HG02610 (cell line): ENCODE measurements around the gene SH2D4B.
"Not testable (repeated sequence)": the region's sequence is repeated elsewhere in the genome, so short reads cannot be mapped to it uniquely, and the experiment has no call there.

ENCODE experiments used
- ATAC-seq: cut with Tn5 transposase; IDR thresholded peaks from one replicate; pipeline ENCODE4 v1.9.1; 2021; ENCODE audit warnings: mild to moderate bottlenecking, moderate library complexity; ENCODE audit not compliant: unreplicated experiment

Gene SH2D4B

DNA sequence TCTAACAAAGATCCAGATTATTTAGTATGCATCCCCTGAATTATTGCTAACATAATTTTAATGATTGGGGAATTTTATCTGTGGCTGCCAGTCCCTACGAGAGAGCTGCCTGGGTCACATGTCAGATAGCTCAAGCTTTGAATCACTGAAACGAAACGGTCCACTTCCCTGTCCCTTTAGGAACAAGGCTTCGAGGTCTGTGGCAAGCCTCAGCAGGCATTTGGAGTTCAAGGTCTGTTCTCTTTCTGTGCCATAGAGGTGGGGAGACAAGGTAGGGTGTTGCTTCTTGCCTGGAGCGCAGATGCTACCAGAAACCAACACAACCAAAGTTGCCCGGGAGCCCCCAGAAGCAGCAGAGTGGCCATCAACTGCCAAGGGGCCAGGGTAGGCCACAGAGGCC lies 13.9 kb upstream of the SH2D4B start:
- no peak for ATAC-seq

DNA sequence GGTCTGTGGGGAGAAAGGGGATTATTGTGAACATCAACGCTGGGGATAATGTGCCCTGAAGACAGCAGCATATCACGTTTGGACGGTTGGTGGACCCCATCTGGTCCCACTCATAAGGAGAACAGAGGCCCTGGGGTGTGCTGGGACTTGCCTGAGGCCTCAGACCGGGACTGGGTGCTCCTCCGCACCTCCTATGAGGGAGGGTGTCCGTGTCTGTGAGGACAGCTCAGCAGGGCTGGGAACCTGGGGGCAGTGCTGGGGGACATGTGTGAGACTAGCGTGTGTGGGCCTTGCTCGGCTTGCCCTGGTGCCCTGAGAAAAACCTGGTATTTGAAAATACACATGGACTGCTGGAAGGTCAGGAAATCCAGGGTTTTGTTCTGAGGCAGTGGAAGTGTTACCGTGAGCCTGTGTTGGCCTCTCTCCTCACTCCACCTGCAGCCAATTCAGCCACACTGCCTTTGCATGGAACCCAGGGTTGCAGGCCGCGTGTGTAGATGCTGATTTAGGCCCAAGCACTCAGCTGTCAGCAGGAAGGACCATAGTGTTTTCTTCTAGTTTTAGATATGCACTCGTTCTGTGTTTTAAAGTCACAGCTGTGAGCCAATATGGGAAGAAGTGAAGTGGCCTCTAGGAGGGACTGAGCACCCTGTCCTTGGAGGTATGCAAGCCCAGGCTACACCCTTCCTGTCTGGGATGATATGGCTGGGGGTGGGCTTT lies 13.4 kb upstream of the SH2D4B start:
- no peak for ATAC-seq

DNA sequence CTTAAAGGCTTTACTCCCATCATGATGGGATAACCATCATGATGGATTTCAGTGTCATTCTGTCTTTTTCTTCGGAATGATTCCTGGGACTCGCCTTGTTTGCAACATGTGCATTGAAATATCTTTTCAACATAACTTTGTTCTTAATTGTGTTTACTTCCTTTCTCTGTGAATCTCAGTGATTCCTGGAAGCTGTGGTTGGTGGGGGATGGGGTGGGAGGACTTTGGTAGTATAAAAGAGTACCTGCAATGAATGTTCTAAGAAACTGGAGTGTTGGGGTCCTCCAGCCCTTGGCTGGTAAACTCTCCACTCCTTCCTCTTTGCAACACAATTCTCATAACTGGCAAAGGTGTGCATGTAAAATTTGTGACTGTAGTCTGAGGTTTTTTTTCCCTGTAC lies 11.5 kb upstream of the SH2D4B start:
- no peak for ATAC-seq

DNA sequence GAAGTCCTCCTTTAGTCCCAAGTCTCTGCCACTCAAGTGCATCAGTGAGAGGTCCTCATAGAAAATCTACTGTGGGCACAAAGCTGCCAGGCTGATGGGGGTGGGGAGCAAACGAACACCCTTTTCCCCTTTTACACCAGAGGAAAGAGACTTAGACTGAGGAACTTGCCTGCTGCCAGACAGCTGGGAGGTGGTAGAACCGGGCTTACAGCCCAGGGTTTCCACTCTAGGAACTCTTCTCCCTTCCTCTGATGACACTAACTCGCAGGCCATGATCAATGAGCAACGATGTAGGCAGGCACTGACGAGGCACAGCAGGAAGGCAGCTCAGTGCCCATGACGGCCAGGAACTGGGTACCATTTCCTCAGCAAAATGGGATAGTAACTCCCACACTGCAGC lies 11.0 kb upstream of the SH2D4B start:
- ATAC-seq = no peak

DNA sequence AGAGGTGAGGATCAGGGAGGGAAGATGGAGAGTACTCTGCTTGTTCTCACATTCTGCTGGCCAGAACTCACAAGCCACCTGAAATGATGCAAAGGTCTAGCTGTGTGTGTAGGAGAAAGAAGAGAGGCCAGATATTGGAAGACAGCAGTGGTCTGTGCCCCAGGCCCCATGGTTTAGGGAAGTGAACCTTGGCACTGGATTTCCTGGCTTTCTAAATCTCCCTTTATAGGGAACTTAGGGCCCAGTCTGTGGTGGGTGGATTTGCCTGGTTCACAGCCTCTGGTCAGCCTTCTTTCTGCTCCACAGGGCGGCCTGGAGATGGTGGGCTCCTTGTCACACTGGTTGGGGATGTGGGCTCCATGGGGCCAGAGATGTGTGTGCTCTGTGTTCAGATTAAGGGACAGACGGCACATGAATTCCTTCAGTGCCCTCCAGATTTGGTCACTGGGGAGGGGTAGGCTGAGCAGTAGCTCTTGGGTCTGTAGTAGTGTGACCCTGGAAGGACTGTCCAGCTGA lies 9.5 kb upstream of the SH2D4B start:
- ATAC-seq = no peak

DNA sequence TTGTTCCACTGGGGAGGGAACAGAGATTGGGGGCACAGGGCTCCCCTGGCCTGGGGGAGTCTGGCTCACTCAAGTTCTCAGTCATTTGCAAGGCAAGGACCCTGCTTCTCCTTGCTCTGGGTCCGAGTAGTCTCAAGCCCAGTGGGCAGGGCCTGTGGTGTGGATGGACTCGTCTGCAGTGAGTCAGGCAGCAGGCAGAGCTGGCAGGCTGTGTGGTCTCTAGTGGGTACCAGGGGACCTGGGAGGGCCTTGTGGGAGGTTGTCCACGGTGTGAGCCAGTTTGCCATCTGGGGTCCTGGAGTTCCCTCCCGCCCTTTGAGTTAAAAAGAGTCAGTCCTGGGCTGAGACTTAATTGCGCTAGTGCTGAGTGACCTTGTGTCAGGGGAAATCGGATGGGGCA lies 8.8 kb upstream of the SH2D4B start:
- ATAC-seq = no peak

GRCh38 chr10:80529604-80530003 lies 8.1 kb upstream of the SH2D4B start:
- ATAC-seq = no peak

DNA sequence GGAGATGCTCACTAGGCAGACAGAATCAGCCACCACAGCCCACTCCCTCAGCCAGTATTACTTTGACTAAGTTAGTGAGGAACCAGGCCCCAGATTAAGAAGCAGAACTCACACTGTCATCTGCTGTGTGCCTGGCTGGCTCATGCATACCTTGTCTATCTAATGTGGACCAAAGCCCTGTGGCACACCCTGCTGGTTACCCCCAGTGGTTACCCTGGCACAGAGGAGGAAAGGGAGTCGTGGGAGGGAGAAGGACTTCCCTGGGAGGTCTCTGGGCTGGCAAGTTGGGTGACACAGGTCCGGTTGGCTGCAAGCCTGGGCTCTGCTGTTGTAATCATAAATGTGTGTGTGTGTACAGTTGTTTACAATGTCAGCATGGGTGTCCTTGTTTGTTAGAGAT lies 7.5 kb upstream of the SH2D4B start:
- peak; percentile 64 for ATAC-seq

- no peak for ATAC-seq
These were observed 6.9 kb upstream of the SH2D4B start for GRCh38 chr10:80530816-80531215.

- ATAC-seq = no peak
These were observed 5.1 kb upstream of the SH2D4B start for GRCh38 chr10:80532571-80532970.

DNA sequence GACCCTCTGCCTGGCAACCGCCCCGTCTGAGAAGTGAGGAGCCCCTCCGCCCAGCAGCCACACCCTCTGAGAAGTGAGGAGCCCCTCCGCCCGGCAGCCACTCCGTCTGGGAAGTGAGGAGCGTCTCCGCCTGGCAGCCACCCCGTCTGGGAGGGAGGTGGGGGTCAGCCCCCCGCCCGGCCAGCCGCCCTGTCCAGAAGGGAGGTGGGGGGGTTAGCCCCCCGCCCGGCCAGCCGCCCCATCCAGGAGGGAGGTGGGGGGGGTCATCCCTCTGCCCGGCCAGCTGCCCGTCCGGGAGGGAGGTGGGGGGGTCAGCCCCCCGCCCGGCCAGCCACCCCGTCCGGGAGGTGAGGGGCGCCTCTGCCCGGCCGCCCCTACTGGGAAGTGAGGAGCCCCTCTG lies 3.6 kb upstream of the SH2D4B start:
- not testable (repeated sequence) for ATAC-seq

DNA sequence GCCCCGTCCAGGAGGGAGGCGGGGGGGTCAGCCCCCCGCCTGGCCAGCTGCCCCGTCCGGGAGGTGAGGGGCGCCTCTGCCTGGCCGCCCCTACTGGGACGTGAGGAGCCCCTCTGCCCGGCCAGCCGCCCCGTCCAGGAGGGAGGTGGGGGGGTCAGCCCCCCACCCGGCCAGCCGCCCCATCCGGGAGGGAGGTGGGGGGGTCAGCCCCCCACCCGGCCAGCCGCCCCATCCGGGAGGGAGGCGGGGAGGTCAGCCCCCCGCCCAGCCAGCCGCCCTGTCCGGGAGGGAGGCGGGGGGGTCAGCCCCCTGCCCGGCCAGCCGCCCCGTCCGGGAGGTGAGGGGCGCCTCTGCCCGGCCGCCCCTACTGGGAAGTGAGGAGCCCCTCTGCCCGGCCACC lies 3.1 kb upstream of the SH2D4B start:
- ATAC-seq = not testable (repeated sequence)

GRCh38 chr10:80535671-80536360 lies 1.9 kb upstream of the SH2D4B start:
- ATAC-seq = peak; percentile 71

- no peak for ATAC-seq
These were observed 1.3 kb upstream of the SH2D4B start for GRCh38 chr10:80536361-80536835.

- no peak for ATAC-seq
These were observed 491 bp upstream of the SH2D4B start for GRCh38 chr10:80537086-80537735.

- ATAC-seq = no peak
These were observed 931 bp downstream of the SH2D4B start for GRCh38 chr10:80538481-80539185.

- peak; percentile 23 for ATAC-seq
These were observed 1.8 kb downstream of the SH2D4B start for GRCh38 chr10:80539421-80540031.

- no peak for ATAC-seq
These were observed 2.4 kb downstream of the SH2D4B start for GRCh38 chr10:80540136-80540535.

DNA sequence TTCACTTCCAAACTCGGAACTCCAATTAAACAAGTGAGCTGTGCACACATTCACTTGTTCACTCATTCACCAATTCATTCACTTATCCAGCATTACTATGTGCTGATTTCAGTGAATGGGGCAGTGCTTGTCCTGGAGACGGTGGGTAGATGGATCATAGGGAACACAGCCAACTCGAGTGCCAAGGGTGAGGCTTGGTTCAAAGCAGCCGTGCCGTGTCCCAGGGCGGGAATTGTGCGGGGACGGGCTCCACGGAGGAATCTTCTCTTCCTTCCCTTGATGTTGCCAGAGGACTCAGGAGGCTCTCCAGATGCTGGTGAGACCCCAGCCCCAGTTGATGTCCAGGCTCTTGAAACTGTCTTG lies 2.9 kb downstream of the SH2D4B start:
- no peak for ATAC-seq

DNA sequence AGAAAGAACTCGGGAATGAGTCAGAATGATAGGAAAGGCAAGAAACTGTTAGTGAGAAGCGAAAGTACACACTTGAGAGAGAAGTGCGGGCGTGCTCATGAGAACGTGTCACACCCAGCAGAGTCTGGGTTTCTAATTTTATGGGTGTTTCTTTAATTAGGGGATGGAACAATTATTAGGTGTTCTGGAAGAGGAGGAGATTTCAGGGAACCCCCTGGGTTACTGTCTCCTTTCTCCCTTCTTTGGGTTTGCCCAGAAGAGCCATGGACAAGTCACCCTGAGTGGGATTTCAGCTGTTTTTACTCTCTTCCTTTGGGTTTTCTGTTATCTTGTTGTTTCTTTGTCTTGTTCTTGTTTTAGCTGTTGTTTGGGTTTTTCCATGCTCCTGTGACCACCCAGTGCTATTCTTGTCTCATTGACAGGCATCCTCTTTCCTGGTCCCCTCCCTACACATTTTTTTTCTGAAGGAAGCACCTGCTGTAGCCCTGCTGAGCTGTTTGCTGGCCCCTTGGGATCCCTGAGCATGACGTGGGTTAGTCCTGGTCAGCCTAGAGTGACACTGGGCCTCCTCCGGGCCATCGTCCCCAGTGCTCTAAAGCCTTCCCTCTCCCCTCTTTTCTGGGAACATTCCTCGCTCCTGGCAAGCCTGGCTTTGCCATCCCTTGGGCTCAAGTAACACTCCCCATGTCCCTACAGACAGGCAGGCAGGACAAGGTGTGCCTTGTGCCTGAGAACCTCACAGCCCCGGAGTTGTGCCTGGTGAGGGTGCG lies 3.5 kb downstream of the SH2D4B start:
- peak; percentile 70 for ATAC-seq
